ENCODE measurements around the gene EYS.

EYS gene

DNA sequence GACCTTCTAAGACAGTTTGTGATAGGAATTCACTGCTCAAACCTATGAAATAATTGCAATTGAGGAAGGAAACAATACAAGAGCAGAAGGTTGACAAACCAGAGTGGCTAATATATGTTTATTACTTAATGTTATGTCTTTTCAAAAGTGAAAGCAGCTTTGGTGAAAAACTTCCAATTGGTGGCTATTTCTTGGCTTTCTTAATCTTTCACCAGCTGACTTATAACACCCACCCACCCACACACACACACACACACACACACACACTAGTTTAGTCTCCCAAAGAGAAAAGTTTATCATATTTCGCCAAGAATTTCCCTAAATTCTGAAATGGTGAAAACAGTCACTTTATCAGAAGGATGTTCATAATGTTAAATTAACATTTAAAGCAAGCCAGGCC, 583.5 kb downstream of the EYS start:
- no peak overlapping the region for H3K4me3 ChIP-seq (ENCODE audit: low read depth, low read length)
- TF ChIP-seq, protein P1, sequence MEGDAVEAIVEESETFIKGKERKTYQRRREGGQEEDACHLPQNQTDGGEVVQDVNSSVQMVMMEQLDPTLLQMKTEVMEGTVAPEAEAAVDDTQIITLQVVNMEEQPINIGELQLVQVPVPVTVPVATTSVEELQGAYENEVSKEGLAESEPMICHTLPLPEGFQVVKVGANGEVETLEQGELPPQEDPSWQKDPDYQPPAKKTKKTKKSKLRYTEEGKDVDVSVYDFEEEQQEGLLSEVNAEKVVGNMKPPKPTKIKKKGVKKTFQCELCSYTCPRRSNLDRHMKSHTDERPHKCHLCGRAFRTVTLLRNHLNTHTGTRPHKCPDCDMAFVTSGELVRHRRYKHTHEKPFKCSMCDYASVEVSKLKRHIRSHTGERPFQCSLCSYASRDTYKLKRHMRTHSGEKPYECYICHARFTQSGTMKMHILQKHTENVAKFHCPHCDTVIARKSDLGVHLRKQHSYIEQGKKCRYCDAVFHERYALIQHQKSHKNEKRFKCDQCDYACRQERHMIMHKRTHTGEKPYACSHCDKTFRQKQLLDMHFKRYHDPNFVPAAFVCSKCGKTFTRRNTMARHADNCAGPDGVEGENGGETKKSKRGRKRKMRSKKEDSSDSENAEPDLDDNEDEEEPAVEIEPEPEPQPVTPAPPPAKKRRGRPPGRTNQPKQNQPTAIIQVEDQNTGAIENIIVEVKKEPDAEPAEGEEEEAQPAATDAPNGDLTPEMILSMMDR (IDR thresholded peaks at IDR 0.05; ENCODE audit: low read depth, low read length): no peak

DNA sequence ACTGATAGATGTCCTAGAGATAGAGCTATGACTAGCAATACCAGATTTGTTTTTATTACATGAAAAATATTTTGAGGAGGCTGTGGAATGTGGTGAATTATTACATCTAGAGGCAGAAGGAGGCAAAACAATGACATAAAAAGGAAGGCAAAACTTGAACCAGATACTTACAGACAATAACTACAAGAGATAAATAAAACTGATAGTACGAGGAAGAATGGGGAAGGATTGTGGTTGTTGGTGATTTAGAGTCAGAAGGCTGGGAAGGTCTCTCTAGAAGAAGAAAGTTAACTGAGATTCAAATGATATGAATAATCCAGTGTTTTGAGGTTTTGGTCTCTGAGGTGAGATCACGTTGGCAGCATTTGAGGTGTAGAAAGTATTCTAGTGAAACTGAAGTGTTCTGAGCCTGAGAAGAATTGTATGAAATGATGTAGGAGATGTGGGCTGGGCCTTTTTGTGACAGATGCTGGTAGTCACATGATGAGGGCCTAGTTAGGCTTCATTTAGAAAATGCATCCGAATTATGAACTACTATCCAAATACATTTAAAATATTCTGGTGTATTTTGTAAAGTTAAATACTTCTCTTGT, 589.1 kb downstream of the EYS start:
- H3K4me3 ChIP-seq (ENCODE audit: low read depth, low read length): no peak overlapping the region
- TF ChIP-seq, protein P1 (IDR thresholded peaks at IDR 0.05; ENCODE audit: low read depth, low read length): no peak

DNA sequence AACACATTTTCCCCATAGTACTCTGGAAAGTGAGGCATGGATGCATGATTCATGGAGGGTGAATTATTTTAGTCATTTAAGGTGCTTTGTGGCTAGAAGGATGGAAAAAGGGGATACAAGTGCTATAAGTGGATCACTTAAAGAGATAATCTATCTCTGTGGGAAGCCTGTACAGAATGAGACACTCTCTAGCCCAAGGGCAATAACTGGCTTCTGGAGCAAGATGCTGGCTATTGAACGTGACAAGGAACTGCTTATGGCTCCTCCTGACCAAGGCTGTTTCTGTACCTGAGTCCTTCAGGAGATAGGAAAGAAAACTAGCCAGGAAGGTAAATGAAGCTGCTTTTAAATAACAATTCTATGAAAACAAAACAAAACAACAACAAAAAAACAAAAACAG, 590.7 kb downstream of the EYS start:
- TF ChIP-seq, protein P1 (IDR thresholded peaks at IDR 0.05; ENCODE audit: low read depth, low read length): no peak
- no peak overlapping the region for H3K4me3 ChIP-seq (ENCODE audit: low read depth, low read length)

DNA sequence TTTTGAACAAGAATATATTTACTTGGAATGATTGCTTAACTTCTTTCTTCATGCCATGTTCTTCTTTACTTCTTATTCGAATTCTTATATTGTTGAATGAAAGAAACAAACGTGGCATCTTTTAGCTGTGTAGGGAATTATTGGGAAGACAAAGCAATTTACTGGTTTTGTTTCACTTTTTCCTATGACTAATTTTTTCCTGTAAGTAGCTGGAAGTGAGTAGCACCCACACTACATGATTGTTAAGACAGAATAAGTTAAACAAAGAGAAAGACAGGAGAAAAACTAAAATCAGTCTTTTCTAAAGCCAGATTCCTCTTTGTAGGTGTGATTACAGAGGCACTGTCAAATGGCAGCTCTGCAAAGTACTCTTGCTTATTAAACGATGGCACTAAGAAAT, 593.4 kb downstream of the EYS start:
- no peak overlapping the region for H3K4me3 ChIP-seq (ENCODE audit: low read depth, low read length)
- TF ChIP-seq, protein P1 (IDR thresholded peaks at IDR 0.05; ENCODE audit: low read depth, low read length): no peak

DNA sequence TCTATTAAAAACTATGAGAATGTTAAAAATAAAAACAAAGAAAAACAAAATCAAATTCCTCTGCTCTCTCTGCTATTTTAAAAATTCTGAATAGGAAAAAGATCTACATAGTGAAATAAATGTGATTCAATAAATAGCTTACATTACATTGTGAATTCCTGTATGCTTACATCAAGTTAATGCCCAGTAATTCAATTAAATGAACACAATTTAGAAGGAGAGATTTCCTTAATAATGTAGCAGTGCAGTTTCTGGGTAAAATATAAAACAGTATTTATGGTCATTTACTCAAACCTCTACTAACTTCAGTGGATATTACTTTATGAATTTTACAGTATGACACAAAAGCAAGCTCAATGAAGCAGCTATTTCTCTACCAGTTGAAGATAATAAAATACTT, 594.6 kb downstream of the EYS start:
- TF ChIP-seq, protein P1 (IDR thresholded peaks at IDR 0.05; ENCODE audit: low read depth, low read length): no peak
- H3K4me3 ChIP-seq (ENCODE audit: low read depth, low read length): no peak overlapping the region

DNA sequence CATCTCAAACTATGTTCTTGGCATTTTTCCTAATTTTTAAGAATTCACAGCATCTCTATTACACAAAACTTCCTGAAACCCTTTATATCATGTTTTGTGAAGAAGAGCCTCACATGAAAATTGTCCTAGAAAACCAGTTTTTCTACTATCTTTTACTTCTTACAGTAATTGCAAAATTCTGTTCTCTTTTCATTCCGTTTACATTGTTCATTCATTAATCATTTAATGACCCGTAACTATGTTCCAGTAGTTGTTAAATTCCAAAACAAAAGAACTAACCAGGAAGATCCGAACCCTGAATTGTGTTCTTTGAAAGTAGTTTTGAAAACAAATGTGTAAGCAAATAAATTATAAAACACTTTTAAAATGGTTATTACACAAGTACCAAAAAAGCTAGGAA, 597.0 kb downstream of the EYS start:
- TF ChIP-seq, protein P1 (IDR thresholded peaks at IDR 0.05; ENCODE audit: low read depth, low read length): no peak
- no peak overlapping the region for H3K4me3 ChIP-seq (ENCODE audit: low read depth, low read length)

DNA sequence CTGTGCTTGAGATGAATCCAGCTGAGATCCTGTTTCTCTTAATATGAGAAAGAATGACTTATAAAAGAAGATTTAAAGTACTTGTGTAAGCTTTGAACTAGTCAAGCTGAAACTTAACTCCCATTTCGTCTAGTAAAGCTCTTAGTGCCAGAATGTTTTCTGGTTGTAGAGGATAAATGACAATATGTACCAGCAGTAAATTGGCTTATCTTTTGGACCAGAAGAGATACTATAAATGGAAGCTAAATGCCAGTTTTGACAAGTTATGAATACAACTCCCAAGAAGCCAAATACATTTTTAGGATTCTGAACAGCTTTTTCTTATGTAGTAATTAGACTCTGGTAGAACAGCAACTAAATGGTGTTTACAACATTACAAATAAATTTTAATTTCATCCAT, 608.7 kb downstream of the EYS start:
- TF ChIP-seq, protein P1 (IDR thresholded peaks at IDR 0.05; ENCODE audit: low read depth, low read length): no peak
- no peak overlapping the region for H3K4me3 ChIP-seq (ENCODE audit: low read depth, low read length)
